ENCODE data around the gene TMPRSS3. TPM values are rescaled to one million over a fixed set of nuclear protein-coding genes. Genes with fewer than 3 reads are reported as not detected.

TMPRSS3 gene
- total RNA-seq, 2 experiments from 2014 or later: 123 to 134 TPM

DNA sequence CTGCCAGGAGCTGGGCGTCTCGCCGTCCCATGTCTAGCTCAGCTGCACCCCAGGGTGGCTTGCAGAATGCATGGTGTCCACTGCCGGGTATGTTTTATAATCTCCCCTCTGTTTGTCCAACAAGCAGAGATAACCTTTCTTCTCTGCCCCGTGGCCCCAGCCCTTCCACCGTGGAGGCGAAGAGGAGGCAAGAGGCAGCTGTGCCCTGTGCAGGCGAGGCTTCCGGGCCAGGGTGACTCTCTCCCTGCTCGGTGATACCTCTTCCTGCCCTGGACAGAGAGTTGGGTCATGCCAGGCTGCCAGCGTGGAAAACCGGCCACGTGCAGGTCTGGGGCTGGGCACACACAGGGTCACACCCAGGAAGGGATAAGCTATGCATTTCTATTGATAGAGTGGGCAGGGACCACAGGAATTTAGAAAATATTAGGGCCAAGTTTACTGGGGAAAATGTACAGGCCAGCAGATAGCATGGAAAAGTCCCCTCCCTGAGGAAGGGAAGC, 44.9 kb downstream of the TMPRSS3 start, which contains the start of gene TFF2:
TFF2 (minus strand) TSS at position 68 of the 500 bp plus-strand sequence; CDS start at position 31, 37 bp downstream.
- no peak for TF ChIP-seq CTCF (IDR thresholded peaks at IDR 0.05)
- H3K4me1 Mint-ChIP-seq (ENCODE audit: low read depth): no peaks in the 10 kb centered on the region
- POLR2A ChIA-PET: no interaction called here
- no peaks in the 10 kb centered on the region for H3K27me3 Mint-ChIP-seq
- CTCF ChIA-PET: no interaction called here
- no peak for ATAC-seq
- H3K9me3 Mint-ChIP-seq: peaks cover 15% of the 10 kb centered on the region
- H3K36me3 Mint-ChIP-seq (ENCODE audit: low read depth): peaks cover 2% of the 10 kb centered on the region
- no peak for DNase-seq
- intact Hi-C loops (cut with micrococcal nuclease): no loop called here
- H3K4me3 Mint-ChIP-seq: no peak within 1 kb of the TSS
- H3K27ac Mint-ChIP-seq: no peak within 1 kb of the TSS

DNA sequence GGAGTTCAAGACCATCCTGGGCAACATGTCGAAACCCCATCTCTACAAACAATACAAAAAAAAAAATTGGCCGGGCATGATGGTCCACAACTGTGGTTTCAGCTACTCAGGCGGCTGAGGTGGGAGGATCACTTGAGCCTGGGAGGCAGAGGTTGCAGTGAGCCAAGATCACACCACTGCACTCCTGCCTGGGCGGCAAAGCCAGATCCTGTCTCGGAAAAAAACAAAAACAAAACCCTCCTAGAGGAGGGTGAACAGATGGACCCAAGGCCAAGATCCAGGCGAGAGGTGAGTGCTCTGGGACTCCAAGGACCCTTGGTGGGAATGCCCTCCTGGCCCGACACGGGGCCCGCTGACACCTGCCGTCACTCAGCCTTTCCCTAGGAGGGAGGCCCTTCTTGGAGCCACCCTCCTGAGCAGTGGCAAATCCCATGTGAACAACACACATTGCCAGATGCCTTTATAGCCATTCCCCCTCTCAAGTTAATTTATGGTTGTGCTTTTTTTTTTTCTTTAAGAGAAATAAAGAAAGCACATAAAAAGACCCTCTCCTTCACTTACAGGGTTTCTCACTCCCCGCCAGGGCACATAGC, 45.4 kb downstream of the TMPRSS3 start:
- no peak for TF ChIP-seq CTCF (IDR thresholded peaks at IDR 0.05)
- Mint-ChIP-seq H3K9me3 (peaks cover 12% of the 10 kb centered on the region), H3K27me3 (no peaks in the 10 kb centered on the region), H3K36me3 (ENCODE audit: low read depth) (peaks cover 2% of the 10 kb centered on the region), H3K27ac (no peak overlapping the region), H3K4me1 (ENCODE audit: low read depth) (no peaks in the 10 kb centered on the region), H3K4me3 (no peak overlapping the region)
- ChIA-PET CTCF (interaction anchor here (1.0 kb wide), 1 partner anchor 10 kb away, joined by 3 read pairs; no protein-coding TSS in a partner anchor), POLR2A (no interaction called here)
- ATAC-seq: no peak
- no peak for DNase-seq
- intact Hi-C loops (cut with micrococcal nuclease): no loop called here

- Mint-ChIP-seq H3K4me3 (no peak overlapping the region), H3K4me1 (ENCODE audit: low read depth) (no peaks in the 10 kb centered on the region), H3K36me3 (ENCODE audit: low read depth) (peaks cover 2% of the 10 kb centered on the region), H3K9me3 (peaks cover 9% of the 10 kb centered on the region), H3K27ac (no peak overlapping the region), H3K27me3 (no peaks in the 10 kb centered on the region)
- CTCF ChIA-PET: interaction anchor here (0.9 to 1.2 kb wide), 4 partner anchors 11 to 101 kb away, joined by 3 to 9 read pairs (median 3); no protein-coding TSS in a partner anchor
- POLR2A ChIA-PET: no interaction called here
- ATAC-seq (no peak), DNase-seq (no peak)
- TF ChIP-seq CTCF (IDR thresholded peaks at IDR 0.05): no peak
- intact Hi-C loops (cut with micrococcal nuclease): no loop called here
Measured at GRCh38 chr21:42349420-42350317, 46.2 kb downstream of the TMPRSS3 start.

GRCh38 chr21:42348762-42349161, 47.1 kb downstream of the TMPRSS3 start:
- Mint-ChIP-seq H3K27ac (no peak overlapping the region), H3K36me3 (ENCODE audit: low read depth) (no peaks in the 10 kb centered on the region)
- POLR2A ChIA-PET: no interaction called here

More at GRCh38 chr21:42348762-42349161, 47.1 kb downstream of the TMPRSS3 start:
- Mint-ChIP-seq H3K27me3 (no peaks in the 10 kb centered on the region), H3K4me3 (no peak overlapping the region), H3K9me3 (peaks cover under 1% of the 10 kb centered on the region), H3K4me1 (ENCODE audit: low read depth) (no peaks in the 10 kb centered on the region)
- intact Hi-C loops (cut with micrococcal nuclease): no loop called here
- CTCF ChIA-PET: interaction anchor here (0.9 to 1.2 kb wide), 3 partner anchors 12 to 102 kb away, joined by 3 to 9 read pairs (median 3); no protein-coding TSS in a partner anchor
- no peak for DNase-seq
- no peak for ATAC-seq
- TF ChIP-seq CTCF (IDR thresholded peaks at IDR 0.05): no peak
